ENCODE results near the gene ADCY1. TPM values are rescaled to one million over a fixed set of nuclear protein-coding genes. Genes with fewer than 3 reads are reported as not detected.
"Not testable (repeated sequence)": the region's sequence is repeated elsewhere in the genome, so short reads cannot be mapped to it uniquely, and the experiment has no call there.

ADCY1 gene
- total RNA-seq, 1 experiment from 2014 or later = 0.08 TPM

- DNase-seq (ENCODE audit: low read depth) = no peak
Observed at GRCh38 chr7:45709168-45710042, 135.2 kb downstream of the ADCY1 start.

- no peak for DNase-seq (ENCODE audit: low read depth)
Observed at GRCh38 chr7:45710271-45711160, 136.3 kb downstream of the ADCY1 start.

DNA sequence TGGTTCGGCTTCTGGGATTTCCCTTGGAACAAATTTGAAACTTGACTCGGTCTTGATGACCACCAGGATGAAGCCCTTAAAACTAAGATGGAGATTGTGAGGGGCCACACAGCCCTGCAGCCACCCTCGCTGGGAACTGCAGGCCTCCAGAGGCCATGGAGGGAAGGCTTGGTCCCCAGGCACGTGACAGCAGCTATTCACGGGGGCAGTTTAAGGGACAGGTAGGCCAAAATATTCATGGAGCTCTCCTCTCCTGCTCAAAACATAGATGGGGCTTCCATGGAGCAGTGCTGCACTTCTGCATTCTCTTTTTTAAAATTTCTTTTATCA lies 137.0 kb downstream of the ADCY1 start:
- no peak for DNase-seq (ENCODE audit: low read depth)

GRCh38 chr7:45712057-45712689 lies 138.0 kb downstream of the ADCY1 start:
- no peak for DNase-seq (ENCODE audit: low read depth)

GRCh38 chr7:45712872-45713668 lies 138.9 kb downstream of the ADCY1 start:
- no peak for DNase-seq (ENCODE audit: low read depth)

DNA sequence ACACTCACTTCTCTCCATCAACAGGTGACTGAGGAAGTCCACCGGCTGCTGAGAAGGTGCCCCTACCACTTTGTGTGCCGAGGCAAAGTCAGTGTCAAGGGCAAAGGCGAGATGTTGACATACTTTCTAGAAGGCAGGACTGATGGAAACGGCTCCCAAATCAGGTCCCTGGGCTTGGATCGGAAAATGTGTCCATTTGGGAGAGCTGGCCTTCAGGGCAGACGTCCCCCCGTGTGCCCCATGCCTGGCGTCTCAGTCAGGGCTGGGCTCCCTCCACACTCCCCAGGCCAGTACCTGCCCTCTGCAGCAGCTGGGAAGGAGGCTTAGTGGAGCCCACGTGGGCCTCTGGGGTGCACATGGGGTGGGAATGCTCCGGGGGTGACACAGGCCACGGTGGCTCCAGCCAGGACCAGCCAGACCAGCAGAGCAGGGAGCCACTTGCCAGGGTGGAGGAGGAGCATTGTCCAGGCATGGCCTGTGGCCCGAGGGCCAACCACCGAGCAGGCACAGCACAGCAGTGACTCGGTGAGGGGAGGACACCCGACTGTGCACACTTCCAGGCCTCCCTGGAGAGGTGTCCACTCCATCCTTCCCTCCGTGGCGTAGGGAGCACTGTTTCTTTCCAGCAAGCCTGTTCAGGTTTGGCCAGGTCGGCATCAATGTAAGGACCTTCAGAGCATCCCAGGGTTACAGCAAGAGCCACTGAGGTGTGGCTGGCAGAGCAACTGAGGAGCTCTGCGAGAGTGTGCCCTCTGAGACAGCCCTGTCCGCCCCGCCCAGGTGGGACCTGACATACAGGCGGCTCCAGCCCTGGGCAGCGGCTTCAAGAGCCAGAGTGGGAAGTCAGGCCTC lies 139.7 kb downstream of the ADCY1 start:
- no peak for DNase-seq (ENCODE audit: low read depth)

GRCh38 chr7:45714521-45714820 lies 140.3 kb downstream of the ADCY1 start:
- no peak for DNase-seq (ENCODE audit: low read depth)

GRCh38 chr7:45715471-45716352 lies 141.5 kb downstream of the ADCY1 start:
- DNase-seq (ENCODE audit: low read depth) = no peak

DNA sequence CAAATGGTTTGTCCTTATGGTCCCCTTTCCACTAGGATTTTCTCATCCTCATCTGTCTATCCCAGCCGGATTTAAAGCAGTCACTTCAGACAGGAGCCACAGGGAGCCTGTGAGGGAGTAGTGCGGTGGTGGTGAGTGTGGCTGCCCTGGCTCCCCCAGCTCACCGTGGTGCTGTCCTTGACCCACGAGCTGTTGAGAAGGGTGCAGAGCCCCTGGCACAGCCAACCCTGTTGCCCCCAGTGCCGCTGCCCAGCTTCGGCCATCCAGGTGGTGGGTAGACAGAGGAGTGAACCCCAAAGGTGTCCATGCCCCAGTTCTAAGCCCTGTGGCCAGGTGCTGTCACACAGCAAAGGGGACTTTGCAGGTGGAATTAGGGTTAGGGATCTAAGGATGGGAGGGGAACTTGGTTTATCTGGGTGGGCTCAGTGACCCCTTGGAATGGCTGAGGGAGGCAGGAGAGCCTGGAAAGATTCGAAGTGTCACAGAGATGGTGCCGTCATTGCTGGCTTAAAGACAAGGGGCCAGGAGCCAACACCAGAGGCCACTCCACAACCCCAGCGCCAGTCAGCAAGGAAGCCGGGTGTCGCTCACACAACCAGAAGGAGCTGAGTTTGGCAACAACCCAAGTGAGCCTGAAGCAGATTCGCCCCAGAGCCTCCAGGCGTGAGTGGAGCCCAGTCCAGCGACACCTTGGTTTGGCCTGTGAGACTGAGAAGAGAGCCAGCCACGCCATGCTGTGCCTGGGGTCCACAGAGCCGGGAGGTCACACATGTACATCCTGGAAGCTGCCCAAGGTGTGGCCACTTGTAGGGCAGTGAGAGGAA lies 142.4 kb downstream of the ADCY1 start:
- no peak for DNase-seq (ENCODE audit: low read depth)

- DNase-seq (ENCODE audit: low read depth) = no peak
Observed at GRCh38 chr7:45717537-45718235, 143.5 kb downstream of the ADCY1 start.

GRCh38 chr7:45718464-45719330 lies 144.5 kb downstream of the ADCY1 start:
- DNase-seq (ENCODE audit: low read depth) = no peak

DNA sequence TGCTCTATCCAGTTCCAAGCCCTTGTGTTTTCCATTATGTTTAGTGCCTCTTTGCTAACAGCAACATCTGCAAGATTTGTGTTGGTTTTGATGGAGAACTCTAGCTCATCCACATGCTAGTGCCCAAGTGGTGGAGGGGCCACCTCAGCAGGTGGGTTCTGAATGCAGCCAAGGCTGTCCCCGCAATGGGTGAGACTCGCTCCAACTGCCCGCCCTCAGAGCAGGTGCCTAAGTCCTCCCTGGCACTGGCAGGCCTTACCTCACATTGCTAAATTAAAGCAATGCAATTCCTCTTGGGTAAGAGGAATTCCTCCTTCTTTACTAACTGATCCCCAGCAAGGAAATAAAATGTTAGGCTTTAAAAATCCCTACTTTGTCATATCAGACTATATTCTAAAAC lies 146.8 kb downstream of the ADCY1 start:
- DNase-seq (ENCODE audit: low read depth) = no peak

DNA sequence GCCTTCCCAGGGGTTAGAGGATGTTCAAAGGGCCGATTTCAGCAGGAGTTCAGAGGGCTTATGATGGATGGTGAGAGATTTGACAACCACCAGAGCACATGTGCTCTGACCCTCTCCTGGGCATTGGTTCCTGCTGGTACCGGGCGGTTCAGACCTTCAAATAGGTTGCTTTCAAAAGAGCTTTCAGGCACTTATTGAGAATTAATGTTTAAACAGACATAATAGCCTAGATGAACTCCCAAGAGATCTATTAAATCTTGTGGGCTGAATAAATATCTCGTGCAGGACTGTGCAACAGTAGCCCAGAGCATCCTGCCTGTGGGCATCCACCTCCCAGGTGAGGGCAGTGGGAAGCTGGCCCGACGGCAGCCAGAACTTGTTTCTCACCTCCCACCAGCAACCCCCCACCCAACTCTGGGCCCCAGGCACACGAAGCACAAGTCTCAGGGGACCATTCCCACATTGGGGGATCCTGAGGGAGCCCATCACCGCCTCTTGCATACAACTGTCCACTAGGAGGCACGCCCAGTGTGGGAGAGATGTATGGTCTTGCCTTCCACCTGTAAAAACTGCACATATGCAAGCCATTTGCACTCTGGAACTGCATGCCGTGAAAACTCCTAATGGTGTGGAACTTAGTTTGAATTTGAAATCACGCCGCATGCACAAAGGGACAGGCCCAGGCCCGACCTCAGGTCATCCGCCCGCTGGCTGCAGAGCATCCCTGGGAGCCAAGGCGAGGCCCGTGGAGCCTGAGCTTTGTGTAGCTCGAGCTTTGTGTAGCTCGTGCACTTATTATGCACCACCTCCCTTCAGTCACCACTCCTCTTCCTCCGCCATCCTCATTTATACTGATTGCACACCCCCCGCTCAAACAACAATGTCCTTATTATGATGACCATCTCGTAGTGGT lies 147.8 kb downstream of the ADCY1 start:
- DNase-seq (ENCODE audit: low read depth) = no peak

DNA sequence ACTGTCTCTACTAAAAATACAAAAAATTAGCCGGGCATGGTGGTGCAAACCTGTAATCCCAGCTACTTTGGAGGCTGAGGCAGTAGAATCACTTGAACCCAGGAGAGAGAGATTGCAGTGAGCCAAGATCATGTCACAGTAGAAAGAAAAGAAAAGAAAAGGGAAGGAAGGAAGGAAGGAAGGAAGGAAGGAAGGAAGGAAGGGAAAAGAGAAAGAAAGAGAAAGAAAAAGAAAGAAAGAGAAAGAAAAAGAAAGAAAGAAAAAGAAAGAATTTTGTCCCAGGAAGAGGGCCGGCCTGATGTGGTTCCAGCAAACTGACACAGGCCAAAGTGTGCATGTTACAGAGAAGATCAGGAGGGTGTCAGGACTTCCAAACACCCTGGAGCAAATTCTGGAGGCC lies 151.1 kb downstream of the ADCY1 start:
- DNase-seq (ENCODE audit: low read depth) = not testable (repeated sequence)

DNA sequence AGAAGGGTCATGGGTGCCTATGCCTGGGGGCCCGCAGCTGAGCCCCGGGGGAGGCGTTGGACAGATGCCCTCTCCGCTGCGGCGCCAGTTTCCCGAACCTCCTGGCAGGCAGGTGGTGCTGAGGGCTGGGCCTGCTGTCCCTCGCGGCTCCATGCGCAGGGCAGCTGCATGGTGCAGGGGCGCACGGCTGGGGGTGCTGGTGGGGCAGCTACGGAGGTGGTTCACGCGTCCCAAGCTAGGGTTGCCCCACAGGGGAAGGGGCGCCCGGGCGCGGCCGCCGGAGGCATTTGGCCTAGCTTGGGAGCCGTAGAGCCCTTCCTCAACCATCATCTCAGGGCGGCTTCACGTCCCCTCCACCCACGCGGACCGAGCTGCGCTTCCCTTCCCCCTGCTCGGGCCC lies 152.7 kb downstream of the ADCY1 start:
- no peak for DNase-seq (ENCODE audit: low read depth)

Data from HT1080 (cell line).